Esophagus muscularis mucosa (tissue), 4 donors: Measurements from ENCODE around the gene HRH2. TPM values are rescaled to one million over a fixed set of nuclear protein-coding genes. Genes with fewer than 3 reads are reported as not detected.
"Not testable (repeated sequence)": the region's sequence is repeated elsewhere in the genome, so short reads cannot be mapped to it uniquely, and the experiment has no call there.

Source experiments
- DNase-seq: peaks from one replicate; pipeline ENCODE4 v3.0.0-alpha.2; 2017; ENCODE audit errors: extremely low spot score
- H3K27ac ChIP-seq, 4 donors: fragments of 200-600 bp; sonication (generic); replicated peaks in 1 of 4; 1 replicate in 3 of 4; 2 replicates in 1 of 4; pipeline ENCODE4 v1.5.1; 2016 to 2019; ENCODE audit warnings: mild to moderate bottlenecking in 1 of 4
- H3K27me3 ChIP-seq, 4 donors: fragments of 200-600 bp; sonication (generic); one replicate each; pipeline versions ENCODE4 v1.5.1 to v1.6.0; 2016 to 2019
- H3K36me3 ChIP-seq, 4 donors: fragments of 200-600 bp; sonication (generic); one replicate each; pipeline ENCODE4 v1.5.1; 2016 to 2019
- H3K4me1 ChIP-seq, 4 donors: fragments of 200-600 bp; sonication (generic); one replicate each; pipeline ENCODE4 v1.5.1; 2016 to 2019
- H3K4me3 ChIP-seq, 4 donors: fragments of 200-600 bp; sonication (generic); 1 replicate in 2 of 4; 2 replicates in 2 of 4; pipeline ENCODE4 v1.5.1; 2016 to 2019; ENCODE audit warnings: mild to moderate bottlenecking in 4 of 4, moderate library complexity in 1 of 4
- H3K9me3 ChIP-seq, 4 donors: fragments of 200-600 bp; sonication (generic); 1 replicate in 3 of 4; 2 replicates in 1 of 4; pipeline ENCODE4 v1.5.1; 2016 to 2019
- EP300 ChIP-seq: sonication (generic); formaldehyde crosslinking; IDR thresholded peaks from one replicate; pipeline ENCODE4 v1.6.1; 2017; ENCODE audit warnings: antibody characterized with exemption
- POLR2A ChIP-seq: fragments of 450-650 bp; IDR thresholded peaks from one replicate; pipeline ENCODE4 v1.6.1; 2017; ENCODE audit warnings: antibody characterized with exemption, moderate library complexity, mild to moderate bottlenecking, low read depth
- POLR2AphosphoS5 ChIP-seq, 2 donors: sonication (generic); formaldehyde crosslinking; IDR thresholded peaks; one replicate each; pipeline ENCODE4 v1.6.1; 2017; ENCODE audit warnings: antibody characterized with exemption in 2 of 2
- WGBS: methylation state at CpG from one replicate; pipeline ENCODE4 v1.1.5; 2018; 5-methylcytosine and 5-hydroxymethylcytosine counted together
- intact Hi-C: fragments of 100-400 bp; cut with DNase I; formaldehyde crosslinking; loops from one replicate; pipeline ENCODE4 v1.15.1; 2023
- small RNA-seq, 3 donors: library from RNA; depleted of rRNA; stranded (forward); fragments of <200 nt; gene quantifications; one replicate each; pipeline ENCODE3, GENCODE V24; 2016
- total RNA-seq, 4 donors: library from RNA; depleted of rRNA; stranded (reverse); fragments of >200 nt; gene quantifications; one replicate each; pipeline versions ENCODE4 v1.1.0 to v1.2.1, GENCODE V29; 2016
- TF ChIP-seq, protein P1 (sequence below), 3 experiments: fragments of 200-600 bp in 2 of 3; fragments of 450-650 bp in 1 of 3; sonication (generic) in 2 of 3; IDR thresholded peaks; one replicate each; pipeline ENCODE4 v1.5.1; 2017 to 2019; ENCODE audit warnings: antibody characterized with exemption in 3 of 3, mild to moderate bottlenecking in 2 of 3, moderate library complexity in 1 of 3

Gene HRH2
- total RNA-seq, 4 donors from 2014 or later = 1.9 to 10.9 (median 2.8) TPM

DNA sequence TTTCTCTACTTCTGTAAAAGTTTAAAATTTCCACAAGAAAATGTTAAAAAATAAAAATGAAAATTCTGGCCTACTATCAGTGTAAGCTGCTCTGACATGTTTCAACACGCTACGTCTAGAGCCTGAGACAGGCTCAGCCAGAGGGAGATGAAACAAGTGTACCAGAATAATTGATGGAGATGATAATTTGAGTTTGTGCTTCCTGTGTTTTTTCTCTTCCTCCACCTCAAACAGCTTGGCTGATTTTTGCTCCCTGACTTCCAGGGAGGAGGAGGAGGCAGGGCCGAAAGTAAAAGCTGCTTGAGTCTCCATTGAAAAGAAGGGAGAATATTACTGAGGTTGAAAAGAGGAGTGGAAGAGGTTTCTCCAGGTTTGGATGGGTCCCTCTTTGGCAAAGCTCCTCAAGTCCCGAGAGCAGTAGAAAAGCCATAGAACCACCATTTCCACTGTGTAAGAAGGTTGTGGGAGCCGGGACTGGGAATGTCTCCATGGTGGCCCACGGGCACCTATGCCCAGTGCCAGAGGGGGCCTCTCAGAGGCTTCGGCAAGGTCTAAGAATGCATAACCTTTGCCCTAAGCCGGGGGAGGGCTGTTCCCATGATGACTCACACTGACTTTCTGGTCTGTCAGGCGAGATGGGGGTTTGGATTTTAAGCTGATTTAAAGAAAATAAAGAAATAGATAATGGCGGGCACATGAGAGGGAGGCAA, 95.1 kb downstream of the HRH2 start:
- H3K27ac ChIP-seq = no peak overlapping the region
- WGBS = 56% methylated on average over 10 of the region's 10 CpGs
- H3K4me1 ChIP-seq = no peaks in the 10 kb centered on the region
- H3K36me3 ChIP-seq = no peaks in the 10 kb centered on the region
- DNase-seq = no peak
- intact Hi-C loops = no loop called here
- TF ChIP-seq POLR2A (no peak), EP300 (no peak), POLR2AphosphoS5 (IDR thresholded peaks at IDR 0.05) (no peak)
- TF ChIP-seq, protein P1, sequence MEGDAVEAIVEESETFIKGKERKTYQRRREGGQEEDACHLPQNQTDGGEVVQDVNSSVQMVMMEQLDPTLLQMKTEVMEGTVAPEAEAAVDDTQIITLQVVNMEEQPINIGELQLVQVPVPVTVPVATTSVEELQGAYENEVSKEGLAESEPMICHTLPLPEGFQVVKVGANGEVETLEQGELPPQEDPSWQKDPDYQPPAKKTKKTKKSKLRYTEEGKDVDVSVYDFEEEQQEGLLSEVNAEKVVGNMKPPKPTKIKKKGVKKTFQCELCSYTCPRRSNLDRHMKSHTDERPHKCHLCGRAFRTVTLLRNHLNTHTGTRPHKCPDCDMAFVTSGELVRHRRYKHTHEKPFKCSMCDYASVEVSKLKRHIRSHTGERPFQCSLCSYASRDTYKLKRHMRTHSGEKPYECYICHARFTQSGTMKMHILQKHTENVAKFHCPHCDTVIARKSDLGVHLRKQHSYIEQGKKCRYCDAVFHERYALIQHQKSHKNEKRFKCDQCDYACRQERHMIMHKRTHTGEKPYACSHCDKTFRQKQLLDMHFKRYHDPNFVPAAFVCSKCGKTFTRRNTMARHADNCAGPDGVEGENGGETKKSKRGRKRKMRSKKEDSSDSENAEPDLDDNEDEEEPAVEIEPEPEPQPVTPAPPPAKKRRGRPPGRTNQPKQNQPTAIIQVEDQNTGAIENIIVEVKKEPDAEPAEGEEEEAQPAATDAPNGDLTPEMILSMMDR (IDR thresholded peaks at IDR 0.05) = no peak
- no peak overlapping the region for H3K4me3 ChIP-seq
- no peaks in the 10 kb centered on the region for H3K9me3 ChIP-seq
- peaks cover 0 to 83% (median 5%) of the 10 kb centered on the region in 4 donors for H3K27me3 ChIP-seq

DNA sequence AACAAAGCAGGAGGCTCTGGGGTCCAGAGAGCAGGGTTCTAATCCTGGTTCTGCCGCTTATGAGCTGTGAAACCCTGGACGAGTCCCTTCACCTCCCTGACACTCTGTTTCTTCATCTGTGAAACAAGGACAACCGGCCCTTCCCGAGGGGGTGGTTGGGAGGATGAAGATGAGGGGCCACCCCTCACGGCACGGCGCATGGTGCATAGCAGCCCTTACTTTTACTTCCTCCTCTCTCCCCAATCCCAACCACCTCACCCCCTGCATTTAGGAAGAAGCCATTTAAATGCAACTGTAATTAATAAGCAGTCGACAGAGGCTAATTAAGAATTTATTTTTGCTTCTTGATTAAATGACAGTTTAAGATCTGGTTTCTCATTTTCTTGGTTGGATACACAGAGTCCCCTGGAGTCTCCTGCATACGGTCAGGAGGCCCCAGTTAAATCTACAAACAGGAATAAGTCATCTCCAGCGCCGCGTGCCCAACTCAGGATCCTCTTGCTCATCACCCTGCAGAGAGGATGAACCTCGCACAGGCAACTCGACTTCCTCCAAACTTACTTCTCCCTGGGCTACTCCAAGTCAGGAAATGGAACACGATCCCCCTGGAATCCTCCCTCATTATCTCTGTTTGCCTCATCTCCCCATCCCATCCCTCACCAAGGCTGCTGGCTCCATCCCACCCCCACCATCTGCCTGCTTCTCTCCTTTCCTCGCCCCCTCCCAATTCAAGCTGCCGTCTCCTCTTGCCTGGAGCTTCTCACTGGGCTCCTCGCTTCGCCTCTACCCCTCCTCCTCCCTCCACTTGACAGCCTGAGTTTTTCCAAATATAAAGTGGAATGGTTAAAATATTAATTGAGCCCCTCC, 95.9 kb downstream of the HRH2 start:
- H3K27me3 ChIP-seq = peaks cover 0 to 77% (median 5%) of the 10 kb centered on the region in 4 donors
- 68% methylated on average over 19 of the region's 19 CpGs for WGBS
- TF ChIP-seq, protein P1 (IDR thresholded peaks at IDR 0.05) = no peak
- no peaks in the 10 kb centered on the region for H3K4me1 ChIP-seq
- H3K27ac ChIP-seq = no peak overlapping the region
- intact Hi-C loops = no loop called here
- no peak overlapping the region for H3K4me3 ChIP-seq
- H3K9me3 ChIP-seq = no peaks in the 10 kb centered on the region
- DNase-seq = no peak
- no peaks in the 10 kb centered on the region for H3K36me3 ChIP-seq

DNA sequence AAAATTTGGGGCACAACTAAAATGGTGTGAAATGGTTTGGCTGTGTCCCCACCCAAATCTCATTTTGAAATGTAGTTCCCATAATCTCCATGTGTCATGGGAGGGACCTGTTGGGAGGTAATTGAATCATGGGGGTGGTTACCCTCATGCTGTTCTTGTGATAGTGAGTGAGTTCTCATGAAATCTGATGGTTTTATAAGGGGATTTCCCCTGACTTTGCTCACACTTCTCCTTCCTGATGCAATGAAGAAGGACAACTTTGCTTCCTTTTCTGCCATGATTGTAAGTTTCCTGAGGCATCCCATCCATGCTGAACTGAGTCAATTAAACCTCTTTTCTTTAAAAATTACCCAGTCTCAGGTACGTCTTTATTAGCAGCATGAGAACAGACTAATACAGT, 102.1 kb downstream of the HRH2 start:
- peaks cover 0 to 44% (median 0%) of the 10 kb centered on the region in 4 donors for H3K27me3 ChIP-seq
- DNase-seq, H3K27ac ChIP-seq, H3K4me3 ChIP-seq, H3K9me3 ChIP-seq, H3K36me3 ChIP-seq, intact Hi-C loops, H3K4me1 ChIP-seq: not testable (repeated sequence)
- WGBS = 65% methylated on average over 1 of the region's 1 CpG

Small RNAs within 50 kb of the gene (small RNA-seq; reads per million reads assigned to genes)
- gene RN7SKP148 (0 reads per million in 3 donors), gene RNU6-226P (0 reads per million in 3 donors)

Other genes starting within 250 kb of the HRH2 start
- gene DRD1, start 213.9 kb upstream of the HRH2 start, total RNA-seq = under 1 TPM in 2 of 4 donors, not detected in 2; 0.06 TPM
- gene SFXN1, start 179.5 kb upstream of the HRH2 start, total RNA-seq = 10 to 100 TPM; 11.2 to 18.1 (median 15.3) TPM
- gene CPLX2, start 213.5 kb downstream of the HRH2 start, total RNA-seq = 1 to 10 TPM; 1.9 to 7.5 (median 5.4) TPM